SJSA1 (cell line): ENCODE results near the gene POLR2A. TPM values are rescaled to one million over a fixed set of nuclear protein-coding genes. Genes with fewer than 3 reads are reported as not detected.

ENCODE experiments used
- total RNA-seq: library from RNA; depleted of rRNA; stranded (reverse); fragments of >200 nt; shearing (Covaris generic); gene quantifications from 2 replicates; pipeline ENCODE4 v1.2.3, GENCODE V29; 2014; rRNA removed

POLR2A gene
- total RNA-seq, 1 experiment from 2014 or later, result 29.3 TPM

Other genes starting within 250 kb of the POLR2A start
- gene DVL2, start 249.8 kb upstream of the POLR2A start, total RNA-seq, result 30.6 and 45.3 TPM in 2 replicates
- 27.5 and 30.3 TPM in 2 replicates for gene PHF23, start 244.9 kb upstream of the POLR2A start, total RNA-seq
- gene GABARAP, start 241.9 kb upstream of the POLR2A start, total RNA-seq, result 139 and 146 TPM in 2 replicates
- gene CTDNEP1, start 232.6 kb upstream of the POLR2A start, total RNA-seq, result 15.5 and 21.8 TPM in 2 replicates
- 37.2 and 52.4 TPM in 2 replicates for gene ELP5, start 232.2 kb upstream of the POLR2A start, total RNA-seq
- not detected in 2 replicates for gene CLDN7, start 221.9 kb upstream of the POLR2A start, total RNA-seq
- 0.32 TPM in 1 of 2 replicates, not detected in the other for gene SLC2A4, start 202.6 kb upstream of the POLR2A start, total RNA-seq
- gene YBX2, start 189.7 kb upstream of the POLR2A start, total RNA-seq, result not detected in 2 replicates
- gene EIF5A, start 176.7 kb upstream of the POLR2A start, total RNA-seq, result 342 and 632 TPM in 2 replicates
- gene GPS2, start 169.0 kb upstream of the POLR2A start, total RNA-seq, result 86.3 and 112 TPM in 2 replicates
- gene NEURL4, start 155.0 kb upstream of the POLR2A start, total RNA-seq, result 8.1 and 13.8 TPM in 2 replicates
- gene ACAP1, start 147.8 kb upstream of the POLR2A start, total RNA-seq, result not detected in 2 replicates
- gene KCTD11, start 132.2 kb upstream of the POLR2A start, total RNA-seq, result 5.4 and 7.0 TPM in 2 replicates
- gene TMEM95, start 129.2 kb upstream of the POLR2A start, total RNA-seq, result not detected in 2 replicates
- gene TNK1, start 103.3 kb upstream of the POLR2A start, total RNA-seq, result not detected in 2 replicates
- gene PLSCR3, start 89.8 kb upstream of the POLR2A start, total RNA-seq, result 13.3 and 14.2 TPM in 2 replicates
- 24.7 and 28.8 TPM in 2 replicates for gene TMEM256, start 80.3 kb upstream of the POLR2A start, total RNA-seq
- 2.2 and 3.9 TPM in 2 replicates for gene NLGN2, start 76.5 kb upstream of the POLR2A start, total RNA-seq
- gene SPEM1, start 64.0 kb upstream of the POLR2A start, total RNA-seq, result not detected in 2 replicates
- gene SPEM2, start 58.8 kb upstream of the POLR2A start, total RNA-seq, result not detected in 2 replicates
- not detected in 2 replicates for gene SPEM3, start 55.5 kb upstream of the POLR2A start, total RNA-seq
- 0.45 TPM in 1 of 2 replicates, not detected in the other for gene TMEM102, start 48.9 kb upstream of the POLR2A start, total RNA-seq
- not detected in 2 replicates for gene FGF11, start 44.9 kb upstream of the POLR2A start, total RNA-seq
- gene CHRNB1, start 39.3 kb upstream of the POLR2A start, total RNA-seq, result 3.9 and 14.7 TPM in 2 replicates
- gene ZBTB4, start 4.7 kb upstream of the POLR2A start, total RNA-seq, result 13.8 and 19.9 TPM in 2 replicates
- gene SLC35G6, start 2.9 kb upstream of the POLR2A start, total RNA-seq, result not detected in 2 replicates
- gene TNFSF12, start 64.7 kb downstream of the POLR2A start, total RNA-seq, result 5.9 and 22.8 TPM in 2 replicates
- 0.56 and 1.3 TPM in 2 replicates for gene TNFSF13, start 74.4 kb downstream of the POLR2A start, total RNA-seq
- 74.9 and 101 TPM in 2 replicates for gene SENP3, start 77.6 kb downstream of the POLR2A start, total RNA-seq
- 0.31 and 5.2 TPM in 2 replicates for gene CD68, start 95.3 kb downstream of the POLR2A start, total RNA-seq
- 166 and 213 TPM in 2 replicates for gene MPDU1, start 99.5 kb downstream of the POLR2A start, total RNA-seq
- not detected in 2 replicates for gene SOX15, start 105.7 kb downstream of the POLR2A start, total RNA-seq
- gene FXR2, start 130.5 kb downstream of the POLR2A start, total RNA-seq, result 39.6 and 49.5 TPM in 2 replicates
- 28.1 and 40.1 TPM in 2 replicates for gene SAT2, start 143.5 kb downstream of the POLR2A start, total RNA-seq
- gene SHBG, start 145.8 kb downstream of the POLR2A start, total RNA-seq, result not detected in 2 replicates
- gene ATP1B2, start 166.6 kb downstream of the POLR2A start, total RNA-seq, result not detected in 2 replicates
- gene TP53, start 203.1 kb downstream of the POLR2A start, total RNA-seq, result 28.4 and 40.6 TPM in 2 replicates
- gene WRAP53, start 204.1 kb downstream of the POLR2A start, total RNA-seq, result 13.8 and 14.2 TPM in 2 replicates
- not detected in 2 replicates for gene EFNB3, start 220.8 kb downstream of the POLR2A start, total RNA-seq
- not detected in 2 replicates for gene DNAH2, start 233.4 kb downstream of the POLR2A start, total RNA-seq